Keratinocyte (primary cell): ENCODE results near the gene ZKSCAN1. TPM values are rescaled to one million over a fixed set of nuclear protein-coding genes. Genes with fewer than 3 reads are reported as not detected.

Experiments used
- DNase-seq: peaks from one replicate; pipeline ENCODE4 v3.0.0-alpha.2; 2011; ENCODE audit warnings: low read depth, missing footprints, low spot score
- FAIRE-seq: peaks from 2 replicates; lab custom pipeline; 2011; peaks lifted over from hg19 to GRCh38; lab: Jason Lieb, UNC
- H2AFZ ChIP-seq: 2 replicates; pipeline ENCODE4 v1.6.0; 2012; ENCODE audit warnings: low read length, control low read depth, inconsistent platforms; ENCODE audit not compliant: control insufficient read depth
- H3K27ac ChIP-seq: 2 replicates; pipeline ENCODE4 v1.5.1; 2011; ENCODE audit warnings: low read length; ENCODE audit not compliant: control insufficient read depth, insufficient read depth
- H3K27me3 ChIP-seq: 3 replicates; pipeline ENCODE4 v1.6.0; 2011; ENCODE audit warnings: low read length; ENCODE audit not compliant: control insufficient read depth, insufficient read depth; ENCODE audit errors: extremely low read depth
- H3K36me3 ChIP-seq, 2 experiments: 2 replicates in 1 of 2; 3 replicates in 1 of 2; pipeline ENCODE4 v1.5.1; 2011; ENCODE audit warnings: low read length in 2 of 2, mild to moderate bottlenecking in 1 of 2; ENCODE audit not compliant: control insufficient read depth in 2 of 2, insufficient read depth in 2 of 2; ENCODE audit errors: extremely low read depth in 1 of 2
- H3K4me1 ChIP-seq: 3 replicates; pipeline ENCODE4 v1.5.1; 2011; ENCODE audit warnings: low read length; ENCODE audit not compliant: control insufficient read depth, insufficient read depth; ENCODE audit errors: extremely low read depth
- H3K4me2 ChIP-seq: 3 replicates; pipeline ENCODE4 v1.6.0; 2011; ENCODE audit warnings: low read depth, low read length; ENCODE audit not compliant: control insufficient read depth, insufficient read depth; ENCODE audit errors: extremely low read depth
- H3K4me3 ChIP-seq, 3 experiments: fragments of 200-600 bp in 1 of 3; sonication (generic) in 1 of 3; 2 replicates in 2 of 3; 3 replicates in 1 of 3; pipeline ENCODE4 v1.5.1; 2011 to 2016; ENCODE audit warnings: low read length in 3 of 3, mild to moderate bottlenecking in 3 of 3, control low read depth in 2 of 3, inconsistent platforms in 1 of 3, low read depth in 1 of 3, mixed read lengths in 1 of 3, mixed run types in 1 of 3, moderate library complexity in 1 of 3; ENCODE audit not compliant: control insufficient read depth in 2 of 3, insufficient read depth in 2 of 3; ENCODE audit errors: extremely low read depth in 1 of 3
- H3K79me2 ChIP-seq: 2 replicates; pipeline ENCODE4 v1.6.0; 2012; ENCODE audit warnings: low read length; ENCODE audit not compliant: control insufficient read depth, insufficient read depth
- H3K9ac ChIP-seq: 3 replicates; pipeline ENCODE4 v1.6.0; 2011; ENCODE audit warnings: low read length; ENCODE audit not compliant: control insufficient read depth, insufficient read depth; ENCODE audit errors: extremely low read depth
- H3K9me1 ChIP-seq: 3 replicates; pipeline ENCODE4 v1.6.0; 2011; ENCODE audit warnings: low read length; ENCODE audit not compliant: control insufficient read depth, insufficient read depth; ENCODE audit errors: extremely low read depth
- H3K9me3 ChIP-seq: 2 replicates; pipeline ENCODE4 v1.5.1; 2012; ENCODE audit warnings: low read depth, low read length; ENCODE audit not compliant: control insufficient read depth
- H4K20me1 ChIP-seq: 3 replicates; pipeline ENCODE4 v1.6.0; 2011; ENCODE audit warnings: low read length; ENCODE audit not compliant: control insufficient read depth, insufficient read depth; ENCODE audit errors: extremely low read depth
- CTCF ChIP-seq, 3 experiments: IDR thresholded peaks in 1 of 3; conservative IDR thresholded peaks in 1 of 3; optimal IDR thresholded peaks in 1 of 3; 2 replicates in 2 of 3; 3 replicates in 1 of 3; pipeline versions ENCODE3 to v1.5.1; 2011; ENCODE audit warnings: low read length in 3 of 3, mild to moderate bottlenecking in 3 of 3, moderate library complexity in 2 of 3, control low read depth in 1 of 3, inconsistent platforms in 1 of 3; ENCODE audit not compliant: insufficient read depth in 2 of 3; ENCODE audit errors: extremely low read depth in 1 of 3
- EZH2 ChIP-seq: IDR thresholded peaks from one replicate; pipeline ENCODE4 v1.6.1; 2012; ENCODE audit warnings: inconsistent platforms, mild to moderate bottlenecking, low read length, moderate library complexity
- dilution Hi-C: fragments of 300-500 bp; cut with MboI; formaldehyde crosslinking; loops from one replicate; pipeline ENCODE4 v1.7.0; 2020; ENCODE audit warnings: low sequenced_read_pairs; ENCODE audit not compliant: extremely low pct_ligation_motif_present
- polyA plus RNA-seq, 5 experiments: library from polyadenylated mRNA; depleted of rRNA in 3 of 5; stranded (reverse) in 3 of 5; stranded (forward) in 1 of 5; unstranded in 1 of 5; fragments of >200 nt; gene quantifications; 1 replicate in 1 of 5; 2 replicates in 3 of 5; 3 replicates in 1 of 5; pipeline versions ENCODE4 v1.2.1 to v1.2.3, GENCODE V29; 2011 to 2012; ENCODE audit warnings: missing spikeins in 2 of 5, low read depth in 1 of 5, low replicate concordance in 1 of 5

ZKSCAN1 gene
- polyA plus RNA-seq, 1 donor (not counting 4 experiments of a cell fraction or from before 2014, with no cell fraction given), result 24.7 TPM

GRCh38 chr7:100080907-100081534 is 65.6 kb downstream of the ZKSCAN1 start:
- FAIRE-seq (no peak), DNase-seq (no peak)
- Histone ChIP-seq H3K27ac (peak overlapping the region; percentile 89), H3K9ac (peak overlapping the region; percentile 95), H3K4me2 (peak overlapping the region; percentile 88), H3K36me3 (peaks cover 16 to 21% of the 10 kb centered on the region in 2 experiments), H3K27me3 (no peaks in the 10 kb centered on the region), H3K9me1 (no peaks in the 10 kb centered on the region), H3K79me2 (peaks cover 50% of the 10 kb centered on the region), H2AFZ (peak overlapping the region; percentile 86), H3K4me3 (peak overlapping the region; percentile 83 to 99 (median 99)), H3K4me1 (peaks cover 15% of the 10 kb centered on the region), H3K9me3 (no peaks in the 10 kb centered on the region), H4K20me1 (no peaks in the 10 kb centered on the region)
- no peak for TF ChIP-seq EZH2
- no peak for TF ChIP-seq CTCF (optimal IDR thresholded peaks at IDR 0.05 in 1 of 3, IDR thresholded peaks at IDR 0.05 in 1 of 3, conservative IDR thresholded peaks at IDR 0.05 in 1 of 3; ENCODE audit: extremely low read depth in 1 of 3, insufficient read depth in 2 of 3, low read length in 3 of 3)
- dilution Hi-C loops, result no loop called here

GRCh38 chr7:100081535-100082102 is 66.2 kb downstream of the ZKSCAN1 start, which contains the start of gene ZNF3:
ZNF3 (minus strand) TSS chr7:100081723; CDS start chr7:100077357, 4,366 bp downstream.
- H3K27ac ChIP-seq, result peak within 1 kb of the TSS; percentile 89
- H3K27me3 ChIP-seq, result no peaks in the 10 kb centered on the region

More at GRCh38 chr7:100081535-100082102, 66.2 kb downstream of the ZKSCAN1 start, which contains the start of gene ZNF3:
- DNase-seq (peak; percentile 91), FAIRE-seq (peak; percentile 69)
- H2AFZ ChIP-seq, result peak within 1 kb of the TSS; percentile 86
- peak within 1 kb of the TSS; percentile 95 for H3K9ac ChIP-seq
- H3K36me3 ChIP-seq, result peaks cover 13 to 19% of the 10 kb centered on the region in 2 experiments
- no peaks in the 10 kb centered on the region for H4K20me1 ChIP-seq
- H3K9me3 ChIP-seq, result no peaks in the 10 kb centered on the region
- peak; percentile 59 to 95 (median 87) for TF ChIP-seq CTCF (optimal IDR thresholded peaks at IDR 0.05 in 1 of 3, IDR thresholded peaks at IDR 0.05 in 1 of 3, conservative IDR thresholded peaks at IDR 0.05 in 1 of 3; ENCODE audit: extremely low read depth in 1 of 3, insufficient read depth in 2 of 3, low read length in 3 of 3)
- no peak for TF ChIP-seq EZH2
- peak within 1 kb of the TSS; percentile 88 for H3K4me2 ChIP-seq
- peaks cover 47% of the 10 kb centered on the region for H3K79me2 ChIP-seq
- no peaks in the 10 kb centered on the region for H3K9me1 ChIP-seq
- peaks cover 15% of the 10 kb centered on the region for H3K4me1 ChIP-seq
- H3K4me3 ChIP-seq, result peak within 1 kb of the TSS; percentile 83 to 99 (median 99)
- dilution Hi-C loops, result no loop called here
